ENCODE data around the gene DNLZ. TPM values are rescaled to one million over a fixed set of nuclear protein-coding genes. Genes with fewer than 3 reads are reported as not detected.

Gene DNLZ
- total RNA-seq (2022; extraction: Qiagen RNA extraction; ENCODE audit: low read depth), result 19.0 to 36.9 TPM (median 31.0 TPM) in 5 replicates

DNA sequence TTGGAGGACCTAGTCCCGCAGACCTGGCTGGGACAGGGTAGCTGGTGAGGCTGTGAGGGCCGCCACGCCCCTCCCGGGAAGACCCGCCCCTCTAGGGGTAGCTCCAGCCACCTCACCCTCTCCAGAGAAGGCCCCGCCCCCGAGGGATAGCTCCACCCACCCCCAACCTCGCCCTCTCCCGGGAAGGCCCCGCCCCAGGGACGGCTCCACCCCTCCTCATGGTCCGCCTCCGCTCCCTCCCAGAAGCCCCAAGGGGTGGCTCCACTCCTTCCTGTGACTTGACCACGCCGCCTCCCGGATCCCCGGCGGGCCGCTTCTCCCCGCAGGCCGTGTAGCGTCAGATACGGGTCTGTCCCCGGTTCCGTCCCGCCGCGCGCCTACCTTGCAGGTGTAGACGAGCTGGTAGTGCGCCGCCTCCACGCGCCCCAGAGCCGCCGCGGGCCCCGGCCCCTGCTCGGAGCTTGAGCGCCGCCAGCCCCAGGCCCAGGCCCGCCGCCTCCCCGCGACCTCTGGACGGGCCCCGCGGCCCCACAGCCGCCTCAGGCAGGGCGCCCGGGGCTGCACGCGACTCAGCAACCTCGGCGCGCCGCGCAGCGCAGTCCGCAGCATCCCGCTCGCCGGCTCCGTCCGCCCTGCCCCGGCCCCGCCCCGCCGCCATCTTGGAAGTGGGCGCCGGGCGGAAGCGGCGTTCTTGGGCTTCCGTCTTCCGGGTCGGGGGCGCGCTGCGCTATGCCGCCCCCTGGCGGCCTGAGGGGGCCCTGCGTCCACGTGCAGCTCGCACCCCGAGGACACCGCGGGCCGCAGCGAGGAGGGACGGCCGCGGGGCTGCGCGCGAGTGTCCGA is at the start of gene DNLZ:
DNLZ (minus strand) TSS at position 639 of the 843 bp plus-strand sequence; CDS start at position 609, 30 bp downstream.

DNA sequence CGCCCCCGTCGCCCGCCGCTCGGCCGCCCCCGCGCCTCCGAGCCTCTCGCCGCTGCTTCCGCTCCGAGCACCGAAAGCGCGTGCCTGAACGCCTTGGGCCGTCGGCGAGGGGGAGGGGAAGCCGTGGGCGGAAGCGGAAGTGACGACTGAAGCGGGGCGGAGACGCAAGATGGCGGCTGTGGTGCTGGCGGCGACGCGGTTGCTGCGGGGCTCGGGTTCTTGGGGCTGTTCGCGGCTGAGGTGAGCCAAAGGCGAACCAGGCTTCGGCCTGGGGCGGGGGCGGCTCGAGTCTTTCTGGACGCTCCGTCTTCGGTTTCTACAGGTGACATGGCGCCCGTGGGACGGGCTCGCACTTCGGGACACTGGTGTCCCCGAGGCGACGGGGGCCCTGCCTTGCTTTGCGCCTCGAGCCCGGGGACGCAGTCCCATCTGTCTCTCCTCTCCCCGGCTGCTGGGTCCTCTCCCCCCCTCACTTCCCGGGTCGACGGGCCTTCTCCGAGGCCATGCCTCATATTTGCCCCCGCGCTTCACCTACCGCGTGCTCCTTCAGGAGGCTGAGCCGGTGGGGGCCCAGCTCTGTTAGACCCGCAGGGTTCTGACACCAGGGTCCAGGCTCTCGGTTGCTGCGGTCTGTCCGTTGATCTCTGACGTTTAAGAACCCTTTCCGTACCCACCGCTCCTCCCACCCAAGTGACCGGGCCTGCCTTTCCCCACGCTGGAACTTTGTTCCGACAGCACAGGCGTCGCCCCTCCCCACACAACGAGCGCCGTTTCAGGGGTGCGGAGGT is 47.1 kb upstream of the DNLZ start, which contains the start of the genes ENTR1 and PMPCA:
ENTR1 (minus strand) TSS at position 115 of the 788 bp plus-strand sequence. CDS start 217 bp downstream, outside the sequence.
PMPCA (plus strand) TSS at position 159 of the 788 bp plus-strand sequence; CDS start at position 170, 11 bp downstream.

DNA sequence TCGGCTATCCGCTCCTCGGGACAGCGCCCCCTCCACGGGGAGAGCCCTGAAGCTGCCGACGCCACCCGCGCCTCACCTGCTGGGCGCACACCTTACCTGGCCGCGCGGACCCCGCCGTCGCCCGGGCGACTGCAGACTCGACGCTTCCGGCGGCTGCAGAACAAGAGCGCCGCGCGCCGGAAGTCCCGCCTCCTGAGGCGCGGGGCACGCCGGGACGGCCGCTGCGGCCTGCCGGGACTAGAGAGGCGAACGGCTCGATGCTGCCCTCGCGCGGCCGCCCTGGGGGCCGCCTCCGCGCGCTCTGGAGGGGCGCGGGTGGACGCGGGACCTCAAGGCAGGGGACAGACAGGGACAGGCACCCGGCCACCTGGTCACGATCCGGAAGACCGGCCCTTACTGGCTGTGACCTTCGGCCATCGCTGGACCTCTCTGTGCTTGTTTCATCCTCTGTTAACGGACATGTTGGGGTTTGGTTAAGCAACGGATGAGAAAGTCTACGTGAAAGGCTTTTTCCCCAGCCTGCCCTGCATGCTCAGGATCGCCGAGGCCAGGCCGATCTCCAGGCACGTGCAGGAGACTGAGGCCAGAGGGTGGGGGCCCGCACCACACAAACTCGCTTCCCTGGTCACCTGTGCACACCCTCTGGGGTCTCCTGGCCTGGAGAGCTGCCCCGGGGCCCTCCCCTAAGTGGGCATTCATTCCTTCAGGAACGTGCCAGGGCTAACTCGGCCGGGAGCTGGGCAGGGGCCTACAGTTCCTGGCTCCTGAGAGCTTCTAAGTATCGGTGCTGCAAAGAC is 36.7 kb upstream of the DNLZ start, which contains the start of gene SNAPC4:
SNAPC4 (minus strand) TSS at position 133 of the 797 bp plus-strand sequence. CDS start 1,742 bp downstream, outside the sequence.

DNA sequence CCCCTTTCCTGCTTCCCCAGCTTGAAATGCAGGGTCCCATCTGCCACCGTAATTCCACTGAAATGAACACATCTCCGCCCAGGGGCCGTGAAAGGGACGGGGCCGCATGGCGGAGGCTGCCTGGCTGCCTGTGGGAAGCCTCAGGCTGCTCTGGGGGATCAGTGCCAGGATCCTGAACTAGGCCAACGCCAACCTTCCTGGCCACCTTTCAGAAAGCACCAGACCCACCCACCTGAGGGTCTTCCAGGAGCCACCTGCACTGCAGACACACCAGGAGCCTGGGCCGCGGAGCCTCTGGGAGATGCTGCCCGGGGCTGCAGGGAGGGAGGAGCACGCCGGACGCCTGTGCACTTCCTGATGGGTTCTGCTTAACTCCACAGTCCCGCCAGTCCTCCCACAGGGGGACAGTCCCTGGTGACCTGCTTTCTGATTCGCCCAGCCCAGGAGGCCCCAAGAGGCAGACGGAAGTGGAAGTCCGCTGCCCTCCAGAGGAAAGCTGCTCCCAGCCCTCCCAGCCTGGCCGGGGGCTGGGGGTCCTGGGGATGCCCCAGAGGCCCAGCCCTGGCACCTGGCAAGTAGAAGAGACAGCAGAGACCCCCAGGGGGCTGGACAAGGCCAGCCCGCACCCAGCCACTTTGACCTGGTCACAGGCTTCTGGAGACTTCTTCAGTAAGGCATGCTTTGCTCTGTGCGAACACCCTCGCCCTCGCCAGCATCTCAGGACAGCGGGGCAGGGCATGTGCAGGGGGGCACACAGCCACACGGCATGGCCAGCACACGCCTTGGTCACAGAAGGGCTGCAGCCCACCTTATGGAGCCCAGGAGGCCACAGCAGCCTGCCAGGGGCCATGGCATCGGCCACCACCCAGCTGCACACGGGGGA is 10.0 kb upstream of the DNLZ start, which contains the start of gene CARD9:
CARD9 (minus strand) TSS at position 370 of the 883 bp plus-strand sequence. CDS start 1,591 bp downstream, outside the sequence.

DNA sequence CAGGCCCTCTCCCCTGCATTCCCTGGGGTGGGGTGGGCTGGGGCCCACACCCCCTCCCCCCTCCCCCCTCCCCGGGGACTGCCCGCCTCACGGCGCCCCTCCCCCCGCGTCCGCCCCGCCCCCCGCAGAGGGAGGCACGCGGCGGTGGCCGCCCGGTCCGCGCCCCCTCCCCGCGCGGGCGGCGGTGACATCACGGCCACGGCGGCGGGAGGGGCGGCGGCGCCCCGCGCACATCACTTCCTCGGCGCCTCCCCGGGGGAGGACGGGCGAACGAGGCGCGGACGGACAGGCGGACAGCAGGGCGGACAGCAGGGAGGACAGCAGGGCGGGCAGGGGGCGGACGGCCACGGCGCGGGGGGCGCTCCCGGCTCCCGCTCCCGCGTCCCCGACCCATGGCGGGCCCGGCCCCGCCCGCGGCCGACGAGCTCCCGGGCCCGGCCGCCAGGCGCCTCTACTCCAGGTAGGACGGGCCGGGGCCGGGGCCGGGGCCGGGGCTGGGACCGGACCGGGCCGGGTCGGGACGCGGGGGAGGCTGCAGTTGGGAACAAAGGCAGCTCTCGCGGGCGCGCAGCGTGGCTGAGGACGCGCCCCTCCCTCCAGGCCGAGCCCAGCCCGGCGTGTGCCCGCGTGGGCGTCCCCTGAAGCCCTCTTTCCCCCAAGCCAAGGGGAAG is 36.1 kb downstream of the DNLZ start, which contains the start of gene GPSM1:
GPSM1 (plus strand) TSS at position 236 of the 671 bp plus-strand sequence; CDS start at position 393, 157 bp downstream.

Other genes starting within 250 kb of the DNLZ start
- gene TMEM250, start 244.9 kb downstream of the DNLZ start, total RNA-seq (2022; extraction: Qiagen RNA extraction; ENCODE audit: low read depth), result 33.6 to 49.9 TPM (median 45.5 TPM) in 5 replicates
- 0.05 to 0.13 TPM (median 0.09 TPM) in 5 replicates for gene LHX3, start 158.6 kb downstream of the DNLZ start, total RNA-seq (2022; extraction: Qiagen RNA extraction; ENCODE audit: low read depth)
- gene QSOX2, start 117.9 kb downstream of the DNLZ start, total RNA-seq (2022; extraction: Qiagen RNA extraction; ENCODE audit: low read depth), result 25.7 to 31.0 TPM (median 29.4 TPM) in 5 replicates
- 0.01 TPM in 1 of 5 replicates, not detected in the others for gene CCDC187, start 59.6 kb downstream of the DNLZ start, total RNA-seq (2022; extraction: Qiagen RNA extraction; ENCODE audit: low read depth)
- gene GPSM1, start 36.2 kb downstream of the DNLZ start, total RNA-seq (2022; extraction: Qiagen RNA extraction; ENCODE audit: low read depth), result 8.4 to 12.4 TPM (median 10.7 TPM) in 5 replicates
- 0.64 to 2.6 TPM (median 1.1 TPM) in 5 replicates for gene CARD9, start 9.9 kb upstream of the DNLZ start, total RNA-seq (2022; extraction: Qiagen RNA extraction; ENCODE audit: low read depth)
- 11.7 to 14.7 TPM (median 12.9 TPM) in 5 replicates for gene SNAPC4, start 36.4 kb upstream of the DNLZ start, total RNA-seq (2022; extraction: Qiagen RNA extraction; ENCODE audit: low read depth)
- gene ENTR1, start 46.9 kb upstream of the DNLZ start, total RNA-seq (2022; extraction: Qiagen RNA extraction; ENCODE audit: low read depth), result 65.0 to 82.7 TPM (median 79.3 TPM) in 5 replicates
- 77.4 to 96.9 TPM (median 81.7 TPM) in 5 replicates for gene PMPCA, start 46.9 kb upstream of the DNLZ start, total RNA-seq (2022; extraction: Qiagen RNA extraction; ENCODE audit: low read depth)
- 12.1 to 20.4 TPM (median 17.7 TPM) in 5 replicates for gene INPP5E, start 76.1 kb upstream of the DNLZ start, total RNA-seq (2022; extraction: Qiagen RNA extraction; ENCODE audit: low read depth)
- 54.9 to 67.9 TPM (median 64.7 TPM) in 5 replicates for gene SEC16A, start 119.3 kb upstream of the DNLZ start, total RNA-seq (2022; extraction: Qiagen RNA extraction; ENCODE audit: low read depth)
- gene NOTCH1, start 182.3 kb upstream of the DNLZ start, total RNA-seq (2022; extraction: Qiagen RNA extraction; ENCODE audit: low read depth), result 9.7 to 13.2 TPM (median 11.3 TPM) in 5 replicates

All from A549 treated with DMSO at 1 μM for 4 hours (cell line).